ENCODE results near the gene CHN2.

GRCh38 chr7:29274146-29275017 is 79.8 kb downstream of the CHN2 start:
- TF ChIP-seq POLR2AphosphoS5 (IDR thresholded peaks at IDR 0.05; ENCODE audit: low read depth, low read length) (no peak), POLR2A (IDR thresholded peaks at IDR 0.05; ENCODE audit: low read depth, low read length) (no peak), TAF1 (IDR thresholded peaks at IDR 0.05; ENCODE audit: borderline replicate concordance, low read depth, low read length) (no peak)

Measured in GM12892 (cell line).